Measurements from ENCODE around the gene ADGRV1. TPM values are rescaled to one million over a fixed set of nuclear protein-coding genes. Genes with fewer than 3 reads are reported as not detected.

ADGRV1 gene
- total and polyA plus RNA-seq, 2 donors (not counting 3 experiments of a cell fraction or from before 2014, with no cell fraction given) = 0.11 to 0.55 TPM

- FAIRE-seq (no peak), DNase-seq (ENCODE audit: low read depth, low spot score) (no peak)
- Histone ChIP-seq H3K9me3 (replicated peaks; ENCODE audit: control insufficient read depth, insufficient read depth, low read length) (no peaks in the 10 kb centered on the region), H4K20me1 (replicated peaks; ENCODE audit: control insufficient read depth, extremely low read depth, insufficient read depth, low read length) (no peaks in the 10 kb centered on the region), H3K4me1 (ENCODE audit: control insufficient read depth, extremely low read depth, insufficient read depth, low read length) (no peaks in the 10 kb centered on the region), H3K27me3 (ENCODE audit: control insufficient read depth in 2 of 2, insufficient read depth in 2 of 2, low read length in 2 of 2) (no peaks in the 10 kb centered on the region), H3K9me1 (replicated peaks; ENCODE audit: control insufficient read depth, extremely low read depth, insufficient read depth, low read length) (no peaks in the 10 kb centered on the region), H3K4me2 (ENCODE audit: insufficient read depth, low read length) (no peak overlapping the region), H3K9ac (replicated peaks; ENCODE audit: extremely low read depth, insufficient read depth, low read length) (no peak overlapping the region), H3K79me2 (ENCODE audit: control insufficient read depth, insufficient read depth, low read length) (no peaks in the 10 kb centered on the region), H3K36me3 (ENCODE audit: control insufficient read depth in 2 of 2, extremely low read depth in 1 of 2, insufficient read depth in 2 of 2, low read length in 2 of 2) (no peaks in the 10 kb centered on the region), H3K27ac (ENCODE audit: insufficient read depth, low read depth, low read length) (no peak overlapping the region), H3K4me3 (replicated peaks in 1 of 3; ENCODE audit: insufficient read depth in 1 of 3, low read depth in 1 of 3, low read length in 3 of 3) (no peak overlapping the region), H2AFZ (ENCODE audit: low read depth, low read length) (no peak overlapping the region)
- TF ChIP-seq POLR2AphosphoS5 (IDR thresholded peaks at IDR 0.05; ENCODE audit: insufficient read depth, low read depth, low read length) = no peak
- no peak for TF ChIP-seq CTCF (IDR thresholded peaks at IDR 0.05; ENCODE audit: extremely low read depth in 1 of 2, insufficient read depth in 1 of 2, low read depth in 1 of 2, low read length in 2 of 2)
- TF ChIP-seq MAX (IDR thresholded peaks at IDR 0.05; ENCODE audit: insufficient read depth, insufficient read length) = no peak
- TF ChIP-seq POLR2A (IDR thresholded peaks at IDR 0.05; ENCODE audit: low read depth, low read length) = no peak
- TF ChIP-seq FOS (IDR thresholded peaks at IDR 0.05; ENCODE audit: borderline replicate concordance, insufficient read depth, low read length) = no peak
- TF ChIP-seq MYC (IDR thresholded peaks at IDR 0.05; ENCODE audit: low read depth, low read length) = no peak
- no peak for TF ChIP-seq EZH2 (IDR thresholded peaks at IDR 0.05; ENCODE audit: borderline replicate concordance, low read depth, low read length, severe bottlenecking)
- TF ChIP-seq JUN (IDR thresholded peaks at IDR 0.05; ENCODE audit: borderline replicate concordance, insufficient read depth, insufficient read length, low read depth) = no peak
- no peak for TF ChIP-seq GATA2 (IDR thresholded peaks at IDR 0.05; ENCODE audit: insufficient read depth, insufficient read length, low read depth, low read length)
- dilution Hi-C loops (cut with MboI; ENCODE audit: extremely low pct_ligation_motif_present, low sequenced_read_pairs) = no loop called here
- BruUV-seq (replicated peaks) = no TSS peak
- ChIA-PET CTCF (interaction anchor here (1.1 kb wide), 1 partner anchor 19 kb away, joined by 5 read pairs; no protein-coding TSS in a partner anchor), POLR2A (no interaction called here)
- intact Hi-C loops (cut with micrococcal nuclease) = no loop called here
Observed at GRCh38 chr5:91200692-91201091, 642.1 kb downstream of the ADGRV1 start.
